Femur (tissue), 1 donor: ENCODE results near the gene MTFR1L.
A peak's percentile ranks its signal among the peaks of the same experiment; 100 is the strongest.
"Not testable (repeated sequence)": the region's sequence is repeated elsewhere in the genome, so short reads cannot be mapped to it uniquely, and the experiment has no call there.

Experiments
- DNase-seq: peaks from one replicate; pipeline ENCODE4 v3.0.0-alpha.2; 2017

MTFR1L gene

DNA sequence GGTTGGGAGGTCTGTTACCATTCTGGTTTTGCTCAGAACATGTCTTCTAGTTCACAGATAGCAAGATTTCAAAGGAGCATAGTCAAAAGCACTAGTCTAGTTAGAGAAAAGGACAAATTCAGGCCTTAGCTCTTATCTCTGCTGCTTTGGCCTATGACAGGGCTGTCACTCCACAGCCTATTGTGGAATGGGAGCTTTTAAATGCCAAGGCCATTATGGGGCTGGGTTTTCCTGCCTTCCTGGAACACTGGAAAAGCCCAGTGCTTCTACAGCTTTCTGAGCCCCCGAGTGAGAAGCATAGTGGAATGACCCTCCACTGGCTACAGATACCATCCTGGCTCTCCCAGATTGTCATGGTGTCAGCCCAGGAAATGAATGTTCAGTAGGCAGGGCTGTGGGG is 9.3 kb downstream of the MTFR1L start:
- no peak for DNase-seq

GRCh38 chr1:25831569-25832196 is 11.9 kb downstream of the MTFR1L start:
- no peak for DNase-seq

DNA sequence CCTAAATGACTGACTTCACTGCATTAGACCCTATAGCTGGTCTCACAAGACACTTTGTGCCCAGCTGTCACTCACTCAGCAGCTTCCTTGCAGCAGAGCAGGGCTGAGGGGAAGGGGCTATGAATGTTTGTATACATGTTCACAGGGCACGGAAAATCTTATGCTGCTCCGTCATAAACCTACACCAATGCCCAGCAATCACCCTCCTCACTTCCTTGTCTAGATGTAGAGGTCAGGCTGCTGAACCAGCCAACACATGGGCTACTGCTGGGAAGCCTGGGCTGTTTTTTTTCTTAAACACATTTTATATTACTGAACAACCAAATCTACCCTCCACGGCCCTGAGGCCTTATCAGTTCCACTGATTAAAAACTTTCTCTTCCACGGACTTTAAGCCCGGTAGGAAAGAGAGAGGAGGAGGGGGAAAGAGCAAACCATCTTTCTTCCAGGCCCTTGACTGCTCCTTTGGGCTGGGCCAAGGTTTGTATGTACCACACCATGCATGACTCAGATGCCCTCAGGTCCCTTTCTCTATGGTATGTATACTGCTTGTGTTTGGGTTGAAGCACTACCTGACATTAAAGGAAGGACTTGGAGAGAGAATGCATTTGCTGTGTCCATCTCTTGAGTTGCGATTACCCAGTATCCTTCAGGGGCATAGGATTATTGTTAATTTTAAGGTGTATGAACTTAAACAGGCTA is 12.7 kb downstream of the MTFR1L start:
- no peak for DNase-seq

GRCh38 chr1:25833158-25833557 is 13.4 kb downstream of the MTFR1L start:
- DNase-seq: no peak

- DNase-seq: no peak
Measured at GRCh38 chr1:25834894-25835293, 15.1 kb downstream of the MTFR1L start.

DNA sequence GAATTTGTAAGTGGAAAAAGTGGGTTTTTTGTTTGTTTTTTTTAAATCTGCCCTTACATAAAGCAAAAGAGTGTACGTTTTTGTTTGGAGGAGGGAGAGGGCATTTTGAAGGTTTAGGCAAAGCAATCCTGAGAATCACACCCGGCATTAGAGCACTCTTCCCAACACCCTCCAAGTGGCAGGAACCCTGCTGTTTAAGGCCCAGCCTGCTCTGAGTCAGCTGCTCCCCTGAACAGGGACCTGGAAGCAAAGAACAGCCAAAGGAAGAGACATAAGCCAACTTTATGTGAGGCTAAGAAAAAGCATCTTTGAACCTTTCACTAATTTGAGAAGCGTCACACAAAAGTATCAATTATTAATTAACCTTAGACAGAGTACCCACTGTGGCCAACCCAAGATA is 16.9 kb downstream of the MTFR1L start:
- no peak for DNase-seq

DNA sequence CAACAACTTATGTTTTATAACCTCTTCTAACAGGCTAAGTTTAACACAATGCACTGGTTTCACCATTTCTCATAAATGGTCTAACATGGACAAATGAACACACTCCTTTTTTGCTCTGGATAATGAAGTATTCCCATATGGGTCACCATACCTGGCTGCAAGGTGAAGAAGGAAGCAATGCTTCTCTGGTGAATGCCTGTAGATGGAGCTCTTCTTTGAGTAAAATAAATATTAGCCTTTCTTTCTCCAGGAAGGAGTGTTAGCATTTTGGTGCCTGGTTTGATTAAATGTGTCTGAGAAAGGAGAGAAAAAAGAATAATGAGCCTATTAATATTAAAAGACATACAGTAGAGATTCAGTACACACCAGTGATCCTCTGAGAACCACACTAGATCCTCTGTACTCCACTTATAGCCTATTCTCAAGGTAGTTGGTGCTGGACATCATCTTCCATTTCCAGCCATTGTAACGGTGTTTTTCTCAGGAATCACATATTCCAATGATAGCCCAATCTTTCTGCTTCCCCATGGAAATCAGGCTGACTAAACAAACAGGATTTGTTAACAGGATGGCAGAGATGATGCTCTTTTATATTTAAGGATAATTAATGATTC is 17.6 kb downstream of the MTFR1L start:
- DNase-seq: no peak

- DNase-seq: not testable (repeated sequence)
Measured at GRCh38 chr1:25839808-25840207, 20.1 kb downstream of the MTFR1L start.

GRCh38 chr1:25843483-25843882 is 23.7 kb downstream of the MTFR1L start:
- DNase-seq: no peak

GRCh38 chr1:25844536-25845337 is 25.0 kb downstream of the MTFR1L start:
- DNase-seq: no peak

DNA sequence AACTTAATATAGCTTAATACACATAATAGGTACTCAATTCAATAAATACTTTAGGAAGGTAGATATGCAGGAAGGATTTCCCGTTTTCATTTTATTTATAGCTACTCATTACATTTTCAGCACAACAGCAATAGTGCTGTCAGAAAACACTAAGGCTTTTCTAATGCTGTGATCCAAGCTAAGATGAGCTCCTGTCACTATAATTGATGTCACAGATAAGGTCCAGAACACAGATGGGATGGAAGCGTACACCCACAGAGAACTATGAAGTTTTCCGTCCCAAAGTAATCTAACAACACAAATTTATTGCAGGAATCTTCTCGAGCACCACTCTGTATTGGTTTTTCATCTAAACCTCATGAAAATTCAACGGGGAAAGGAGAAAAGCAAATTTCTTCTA is 25.9 kb downstream of the MTFR1L start:
- no peak for DNase-seq

DNA sequence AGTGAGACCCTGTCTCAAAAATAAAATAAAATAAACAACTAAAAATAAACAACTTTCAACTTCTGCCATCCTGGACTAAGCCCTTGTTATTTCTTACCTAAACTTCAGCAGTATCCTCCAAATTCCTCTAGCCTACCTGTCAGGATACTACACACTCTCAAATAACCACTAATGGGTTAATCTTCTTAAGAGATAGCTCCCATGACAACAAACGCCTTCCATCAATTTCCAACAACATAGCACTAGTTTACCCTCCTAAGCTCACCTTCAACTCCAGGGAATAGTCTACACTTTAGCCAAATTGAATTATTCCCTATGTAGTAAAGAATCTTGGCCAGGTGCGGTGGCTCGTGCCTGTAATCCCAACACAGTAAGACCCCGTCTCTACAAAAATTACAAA is 28.2 kb downstream of the MTFR1L start:
- no peak for DNase-seq

- DNase-seq: no peak
Measured at GRCh38 chr1:25848531-25848930, 28.8 kb downstream of the MTFR1L start.

- no peak for DNase-seq
Measured at GRCh38 chr1:25854554-25854953, 34.8 kb downstream of the MTFR1L start.

GRCh38 chr1:25856856-25857255 is 37.1 kb downstream of the MTFR1L start:
- DNase-seq: no peak

DNA sequence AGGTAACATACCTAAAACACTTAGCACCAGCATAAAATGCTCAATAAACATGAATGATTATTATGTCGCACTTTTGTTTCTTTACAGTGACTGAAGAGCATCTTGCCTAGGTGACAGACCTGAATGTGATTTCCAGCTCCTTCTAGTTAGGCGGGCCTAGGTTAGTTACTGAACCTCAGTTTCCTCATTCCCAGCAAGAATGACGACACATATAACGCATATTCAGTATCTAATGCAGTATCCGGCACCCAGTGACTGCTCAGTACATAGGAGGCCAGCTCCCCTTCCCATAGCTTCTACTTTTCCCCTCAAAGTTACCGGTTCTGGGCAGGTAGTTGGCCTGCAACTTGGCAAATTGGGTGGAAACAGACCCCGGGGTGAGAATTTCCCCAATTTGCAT is 38.7 kb downstream of the MTFR1L start:
- DNase-seq: no peak

GRCh38 chr1:25858906-25859789 is 39.4 kb downstream of the MTFR1L start, which contains the start of gene AUNIP:
AUNIP (minus strand) TSS chr1:25859457; CDS start chr1:25859357, 100 bp downstream.
- peak; percentile 92 for DNase-seq

GRCh38 chr1:25861316-25862286 is 41.8 kb downstream of the MTFR1L start:
- peak; percentile 49 for DNase-seq

GRCh38 chr1:25862785-25863485 is 43.2 kb downstream of the MTFR1L start:
- no peak for DNase-seq

GRCh38 chr1:25863486-25864262 is 43.9 kb downstream of the MTFR1L start:
- DNase-seq: no peak
